ENCODE measurements around the gene CCDC124.

CCDC124 gene

DNA sequence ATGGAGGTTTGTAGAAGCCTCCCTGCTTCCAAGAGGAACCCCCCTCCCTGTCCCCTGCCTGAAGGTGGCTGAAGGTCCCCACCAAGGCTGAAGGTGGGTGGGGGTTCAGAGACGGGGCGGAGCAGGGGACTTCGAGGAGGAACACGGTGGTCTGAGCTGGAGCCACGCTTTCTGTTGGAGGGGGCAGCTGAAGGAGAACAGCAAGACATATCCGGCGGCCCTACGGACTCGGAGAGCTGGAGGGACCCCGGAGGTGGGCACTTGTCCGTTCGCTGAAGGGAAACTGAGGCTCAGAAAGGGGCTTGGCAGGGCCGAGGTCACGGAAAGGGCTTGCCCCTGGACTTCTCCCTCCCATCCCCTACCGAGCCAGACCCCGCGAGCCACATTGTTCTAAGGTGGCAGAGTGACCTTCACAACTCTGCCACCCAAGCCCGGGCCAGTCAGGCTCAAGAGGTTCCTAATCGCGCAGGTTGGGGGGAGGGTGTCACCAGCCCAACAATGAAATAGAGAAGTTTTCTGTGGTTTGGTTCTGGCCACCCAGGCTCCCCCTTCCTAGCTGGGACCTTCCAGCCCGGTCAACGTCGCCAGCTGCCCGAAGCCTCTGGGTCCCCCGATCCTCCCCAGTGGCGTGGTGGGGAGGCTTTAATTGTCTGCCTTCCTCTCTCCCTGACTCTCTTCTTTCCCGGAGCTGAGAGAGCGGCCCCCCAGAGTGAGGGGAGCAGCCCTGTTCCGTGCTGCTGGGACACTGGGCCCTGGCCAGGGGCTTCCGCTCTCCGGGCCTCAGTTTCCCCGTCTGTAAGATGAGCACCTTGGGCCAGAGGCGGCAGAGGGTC, 18.6 kb downstream of the CCDC124 start:
- Mint-ChIP-seq H3K27me3 (ENCODE audit: low read depth) (peaks cover 56% of the 10 kb centered on the region), H3K4me3 (peak overlapping the region; percentile 69 to 81 (median 74)), H3K36me3 (ENCODE audit: low read depth) (no peaks in the 10 kb centered on the region), H3K4me1 (peaks cover 36% of the 10 kb centered on the region), H3K9me3 (no peaks in the 10 kb centered on the region), H3K27ac (peak overlapping the region in 1 of 3 experiments; percentile 91)
- TF ChIP-seq, protein P1, sequence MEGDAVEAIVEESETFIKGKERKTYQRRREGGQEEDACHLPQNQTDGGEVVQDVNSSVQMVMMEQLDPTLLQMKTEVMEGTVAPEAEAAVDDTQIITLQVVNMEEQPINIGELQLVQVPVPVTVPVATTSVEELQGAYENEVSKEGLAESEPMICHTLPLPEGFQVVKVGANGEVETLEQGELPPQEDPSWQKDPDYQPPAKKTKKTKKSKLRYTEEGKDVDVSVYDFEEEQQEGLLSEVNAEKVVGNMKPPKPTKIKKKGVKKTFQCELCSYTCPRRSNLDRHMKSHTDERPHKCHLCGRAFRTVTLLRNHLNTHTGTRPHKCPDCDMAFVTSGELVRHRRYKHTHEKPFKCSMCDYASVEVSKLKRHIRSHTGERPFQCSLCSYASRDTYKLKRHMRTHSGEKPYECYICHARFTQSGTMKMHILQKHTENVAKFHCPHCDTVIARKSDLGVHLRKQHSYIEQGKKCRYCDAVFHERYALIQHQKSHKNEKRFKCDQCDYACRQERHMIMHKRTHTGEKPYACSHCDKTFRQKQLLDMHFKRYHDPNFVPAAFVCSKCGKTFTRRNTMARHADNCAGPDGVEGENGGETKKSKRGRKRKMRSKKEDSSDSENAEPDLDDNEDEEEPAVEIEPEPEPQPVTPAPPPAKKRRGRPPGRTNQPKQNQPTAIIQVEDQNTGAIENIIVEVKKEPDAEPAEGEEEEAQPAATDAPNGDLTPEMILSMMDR (IDR thresholded peaks at IDR 0.05; ENCODE audit: unreplicated experiment in 3 of 3), result no peak

DNA sequence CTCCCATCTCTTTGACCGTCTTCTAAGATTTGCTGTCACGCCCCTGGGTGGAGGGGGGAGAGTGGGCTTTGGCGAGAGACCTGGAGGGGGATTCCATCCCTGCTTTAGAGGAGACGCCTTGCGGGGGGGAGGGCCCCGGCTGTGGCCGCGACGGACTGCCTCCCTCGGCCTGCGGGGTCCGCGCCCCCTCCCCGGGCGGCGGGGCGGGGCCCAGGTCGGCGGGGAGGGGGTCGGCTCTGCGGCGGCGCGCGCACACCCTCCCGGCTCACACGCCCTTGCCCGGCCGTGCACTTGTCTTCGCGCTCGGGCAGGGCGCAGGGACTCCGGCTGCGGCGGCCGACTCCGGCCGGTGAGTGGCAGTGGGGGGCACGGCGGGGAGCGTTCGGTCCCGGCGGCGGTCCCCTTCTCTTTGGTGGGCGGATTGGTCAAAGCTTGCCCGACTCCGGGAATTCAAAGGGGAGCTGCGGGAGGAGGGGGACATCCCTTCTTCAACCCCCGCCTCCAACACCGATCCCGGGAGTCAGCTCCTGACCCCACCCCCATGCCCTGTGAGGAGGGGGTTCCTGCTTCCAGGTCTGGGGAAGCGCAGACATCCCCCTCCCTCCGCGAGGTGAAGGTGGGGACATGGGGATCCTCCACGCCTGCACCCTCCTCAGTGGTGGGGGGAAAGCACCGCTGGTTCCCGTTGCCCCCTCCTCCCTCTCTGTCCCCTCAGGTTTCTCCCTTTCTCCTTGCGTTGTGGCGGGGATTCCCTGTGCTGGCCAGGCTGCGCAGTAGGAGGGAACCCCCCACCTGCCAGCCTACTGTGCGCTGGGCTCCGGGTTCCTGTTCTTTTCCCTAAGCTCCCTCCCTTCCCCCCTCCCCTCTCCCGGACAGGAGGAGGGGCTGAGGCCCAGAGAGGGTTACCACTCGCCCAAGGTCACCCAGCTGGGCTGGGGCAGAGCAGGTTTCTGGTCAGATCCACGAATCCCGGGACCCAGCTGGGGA, 19.5 kb downstream of the CCDC124 start:
- Mint-ChIP-seq H3K27ac (peak overlapping the region in 1 of 3 experiments; percentile 91), H3K4me1 (peaks cover 33% of the 10 kb centered on the region), H3K9me3 (no peaks in the 10 kb centered on the region), H3K4me3 (peak overlapping the region; percentile 69 to 81 (median 74)), H3K36me3 (ENCODE audit: low read depth) (peaks cover under 1% of the 10 kb centered on the region), H3K27me3 (ENCODE audit: low read depth) (peaks cover 60% of the 10 kb centered on the region)
- TF ChIP-seq, protein P1 (IDR thresholded peaks at IDR 0.05; ENCODE audit: unreplicated experiment in 3 of 3), result no peak

DNA sequence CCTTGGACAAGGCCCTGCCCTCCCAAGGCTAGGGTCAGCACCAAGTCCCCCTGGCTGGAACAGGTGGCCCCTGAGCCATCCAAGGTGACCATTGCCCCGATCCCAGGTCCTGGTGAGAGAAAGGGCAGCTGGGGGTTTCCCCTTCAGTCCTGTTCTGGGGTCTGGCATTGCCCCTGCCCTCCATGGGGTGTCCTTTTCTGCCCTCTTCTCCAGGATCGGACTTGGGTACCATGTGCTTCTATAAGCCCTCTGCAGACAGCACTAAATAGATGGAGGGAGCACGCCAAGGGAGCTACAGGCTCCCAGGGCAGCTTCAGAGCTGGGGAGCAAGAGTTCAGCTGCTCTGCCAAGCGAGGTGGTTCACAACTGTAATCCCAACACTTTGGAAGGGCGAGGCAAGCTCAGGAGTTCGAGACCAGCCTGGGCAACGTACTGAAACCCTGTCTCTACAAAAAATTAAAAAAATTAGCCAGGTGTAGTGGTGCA, 20.5 kb downstream of the CCDC124 start:
- TF ChIP-seq, protein P1 (IDR thresholded peaks at IDR 0.05; ENCODE audit: unreplicated experiment in 3 of 3), result no peak

DNA sequence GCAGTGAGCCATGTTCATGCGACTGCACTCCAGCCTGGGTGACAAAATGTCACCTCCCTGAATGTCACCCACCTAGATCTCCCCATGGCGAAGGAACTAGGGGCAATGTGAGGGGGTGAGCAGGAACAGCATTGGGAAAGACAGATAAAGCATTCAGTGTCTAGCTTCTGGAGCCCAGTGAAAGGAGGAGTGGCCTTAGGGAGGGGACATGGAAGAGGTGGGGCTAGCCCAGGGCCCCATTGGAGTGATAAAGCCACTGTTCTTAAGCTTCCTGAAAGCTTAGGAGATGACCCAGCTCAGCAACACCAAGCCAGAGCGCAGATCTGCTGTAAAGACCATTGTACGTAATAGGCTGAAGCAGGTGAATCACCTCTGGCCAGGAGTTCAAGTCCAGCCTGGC, 21.1 kb downstream of the CCDC124 start:
- TF ChIP-seq, protein P1 (IDR thresholded peaks at IDR 0.05; ENCODE audit: unreplicated experiment in 3 of 3), result no peak
- H3K36me3 Mint-ChIP-seq (ENCODE audit: low read depth), result peaks cover 4% of the 10 kb centered on the region
- H3K4me3 Mint-ChIP-seq, result peak overlapping the region; percentile 44 to 78 (median 70)
- no peaks in the 10 kb centered on the region for H3K9me3 Mint-ChIP-seq
- H3K27ac Mint-ChIP-seq, result no peak overlapping the region
- H3K4me1 Mint-ChIP-seq, result peaks cover 30% of the 10 kb centered on the region
- H3K27me3 Mint-ChIP-seq (ENCODE audit: low read depth), result peaks cover 56% of the 10 kb centered on the region

More for the DNA sequence above, 20.5 kb downstream of the CCDC124 start:
- H3K4me3 Mint-ChIP-seq, result peak overlapping the region; percentile 66 to 78 (median 70)
- H3K9me3 Mint-ChIP-seq, result no peaks in the 10 kb centered on the region
- peaks cover 4% of the 10 kb centered on the region for H3K36me3 Mint-ChIP-seq (ENCODE audit: low read depth)
- H3K27ac Mint-ChIP-seq, result no peak overlapping the region
- peaks cover 30% of the 10 kb centered on the region for H3K4me1 Mint-ChIP-seq
- H3K27me3 Mint-ChIP-seq (ENCODE audit: low read depth), result peaks cover 60% of the 10 kb centered on the region

DNA sequence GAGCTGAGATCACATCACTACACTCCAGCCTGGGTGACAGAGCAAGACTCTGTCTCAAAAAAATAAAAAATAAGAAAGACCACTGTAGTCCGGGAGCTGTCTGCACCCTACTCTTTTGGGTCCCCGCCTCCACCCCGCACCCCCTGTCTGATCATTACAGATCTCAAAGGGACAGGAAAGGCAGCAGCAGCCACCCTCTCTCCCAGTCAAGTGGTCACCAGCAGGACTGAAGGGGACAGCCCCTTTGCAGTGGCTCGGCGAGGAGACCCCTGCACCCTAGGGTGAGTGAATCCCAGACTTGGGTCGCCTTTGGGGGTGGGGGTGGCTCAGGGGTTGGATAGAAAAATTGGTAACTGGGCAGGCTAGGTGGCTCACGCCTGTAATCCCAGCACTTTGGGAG, 21.6 kb downstream of the CCDC124 start:
- H3K27me3 Mint-ChIP-seq (ENCODE audit: low read depth), result peaks cover 50% of the 10 kb centered on the region
- no peak overlapping the region for H3K27ac Mint-ChIP-seq

More for the DNA sequence above, 21.6 kb downstream of the CCDC124 start:
- peaks cover 4% of the 10 kb centered on the region for H3K36me3 Mint-ChIP-seq (ENCODE audit: low read depth)
- TF ChIP-seq, protein P1 (IDR thresholded peaks at IDR 0.05; ENCODE audit: unreplicated experiment in 3 of 3), result no peak
- H3K4me1 Mint-ChIP-seq, result peaks cover 26% of the 10 kb centered on the region
- H3K4me3 Mint-ChIP-seq, result no peak overlapping the region
- no peaks in the 10 kb centered on the region for H3K9me3 Mint-ChIP-seq

Data from nephron (organoid).